OCI-LY1 (cell line): ENCODE data around the gene NCBP1.

Experiments used
- EZH2 ChIP-seq: fragments of 200-600 bp; sonication (generic), shearing (Covaris generic); IDR thresholded peaks from 2 replicates; pipeline ENCODE4 v1.8.0; 2017; ENCODE audit warnings: borderline replicate concordance, mixed run types, mild to moderate bottlenecking, antibody characterized with exemption, low read length, moderate library complexity, mixed read lengths
- TF ChIP-seq, protein P1 (sequence below): fragments of 200-600 bp; sonication (generic), shearing (Covaris generic); IDR thresholded peaks from 2 replicates; pipeline ENCODE4 v1.5.1; 2017; ENCODE audit warnings: mild to moderate bottlenecking, antibody characterized with exemption, low read length, moderate library complexity, mixed read lengths

DNA sequence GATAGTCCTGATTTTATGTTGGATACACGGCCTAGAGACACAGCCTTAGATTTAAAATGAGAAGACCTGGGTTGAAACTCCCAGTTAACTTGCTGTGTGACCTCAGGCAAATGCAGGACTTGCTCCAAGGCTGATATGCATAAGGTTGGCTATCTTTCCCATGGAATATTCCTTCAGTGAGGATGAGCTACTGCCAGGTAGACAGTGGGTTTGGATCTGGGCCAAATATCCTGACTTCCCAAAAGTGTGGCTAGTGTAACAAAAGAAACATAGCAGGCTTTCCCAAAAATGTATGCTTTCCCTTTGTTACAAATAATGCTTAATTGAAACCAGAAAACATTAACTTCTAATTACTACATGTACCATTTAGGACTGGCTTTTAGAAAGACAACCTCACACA, 64.2 kb downstream of the NCBP1 start:
- TF ChIP-seq, protein P1, sequence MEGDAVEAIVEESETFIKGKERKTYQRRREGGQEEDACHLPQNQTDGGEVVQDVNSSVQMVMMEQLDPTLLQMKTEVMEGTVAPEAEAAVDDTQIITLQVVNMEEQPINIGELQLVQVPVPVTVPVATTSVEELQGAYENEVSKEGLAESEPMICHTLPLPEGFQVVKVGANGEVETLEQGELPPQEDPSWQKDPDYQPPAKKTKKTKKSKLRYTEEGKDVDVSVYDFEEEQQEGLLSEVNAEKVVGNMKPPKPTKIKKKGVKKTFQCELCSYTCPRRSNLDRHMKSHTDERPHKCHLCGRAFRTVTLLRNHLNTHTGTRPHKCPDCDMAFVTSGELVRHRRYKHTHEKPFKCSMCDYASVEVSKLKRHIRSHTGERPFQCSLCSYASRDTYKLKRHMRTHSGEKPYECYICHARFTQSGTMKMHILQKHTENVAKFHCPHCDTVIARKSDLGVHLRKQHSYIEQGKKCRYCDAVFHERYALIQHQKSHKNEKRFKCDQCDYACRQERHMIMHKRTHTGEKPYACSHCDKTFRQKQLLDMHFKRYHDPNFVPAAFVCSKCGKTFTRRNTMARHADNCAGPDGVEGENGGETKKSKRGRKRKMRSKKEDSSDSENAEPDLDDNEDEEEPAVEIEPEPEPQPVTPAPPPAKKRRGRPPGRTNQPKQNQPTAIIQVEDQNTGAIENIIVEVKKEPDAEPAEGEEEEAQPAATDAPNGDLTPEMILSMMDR, result no peak
- no peak for TF ChIP-seq EZH2
